ENCODE results near the gene APOL6.

APOL6 gene

DNA sequence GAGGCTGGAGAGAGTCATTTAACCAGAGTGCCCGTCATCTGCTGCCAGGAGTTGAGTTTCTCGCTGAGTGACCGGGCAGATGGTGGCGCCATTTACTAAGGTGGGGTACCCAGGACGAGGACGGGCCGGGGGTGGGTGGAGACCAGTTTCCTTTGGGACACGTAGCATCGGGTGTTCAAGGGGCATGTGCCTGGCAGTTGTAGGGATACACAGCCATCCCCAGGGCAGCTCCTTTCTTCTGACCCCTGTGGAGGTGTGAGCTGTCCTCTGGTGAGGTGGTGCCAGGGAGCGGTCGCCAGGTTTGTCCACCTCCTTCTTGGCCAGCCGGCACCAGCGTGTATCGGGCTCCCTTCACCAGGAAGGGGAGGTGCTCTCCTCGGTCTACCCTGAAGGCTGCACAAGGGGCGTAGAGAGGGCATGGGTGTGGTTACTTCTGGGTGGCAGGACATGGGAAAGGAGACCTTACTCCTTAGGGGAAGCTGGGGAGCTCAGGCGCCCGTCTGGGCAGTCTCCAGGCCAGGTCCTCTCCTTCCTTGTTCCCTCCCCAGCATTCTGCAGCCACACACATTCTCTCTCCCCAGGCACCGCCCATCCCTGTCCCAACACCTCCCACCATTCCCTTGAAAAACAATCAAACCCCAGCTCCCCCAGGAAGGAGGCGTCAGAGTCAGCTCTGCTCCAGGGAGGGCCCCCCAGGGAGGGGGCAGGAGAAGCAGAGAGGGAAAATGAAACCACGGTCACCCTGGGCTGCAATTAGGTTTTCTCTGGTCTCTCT, 20.8 kb upstream of the APOL6 start:
- Histone ChIP-seq H3K4me1 (ENCODE audit: control insufficient read depth in 2 of 2, insufficient read depth in 2 of 2, low read length in 2 of 2) (peaks cover 10 to 11% of the 10 kb centered on the region in 2 donors), H3K9me3 (ENCODE audit: control insufficient read depth in 2 of 2, low read length in 2 of 2) (no peaks in the 10 kb centered on the region), H3K9ac (ENCODE audit: low read depth in 1 of 2, low read length in 2 of 2) (peak overlapping the region; percentile 76 to 85), H3K27me3 (ENCODE audit: control insufficient read depth in 2 of 2, insufficient read depth in 2 of 2, low read length in 2 of 2) (no peaks in the 10 kb centered on the region), H3K27ac (ENCODE audit: low read depth in 2 of 2, low read length in 2 of 2) (peak overlapping the region; percentile 83 to 95), H3K4me3 (ENCODE audit: low read length in 2 of 2) (peak overlapping the region; percentile 87), H3K36me3 (ENCODE audit: control insufficient read depth in 2 of 2, insufficient read depth in 2 of 2, low read length in 2 of 2) (no peaks in the 10 kb centered on the region)

DNA sequence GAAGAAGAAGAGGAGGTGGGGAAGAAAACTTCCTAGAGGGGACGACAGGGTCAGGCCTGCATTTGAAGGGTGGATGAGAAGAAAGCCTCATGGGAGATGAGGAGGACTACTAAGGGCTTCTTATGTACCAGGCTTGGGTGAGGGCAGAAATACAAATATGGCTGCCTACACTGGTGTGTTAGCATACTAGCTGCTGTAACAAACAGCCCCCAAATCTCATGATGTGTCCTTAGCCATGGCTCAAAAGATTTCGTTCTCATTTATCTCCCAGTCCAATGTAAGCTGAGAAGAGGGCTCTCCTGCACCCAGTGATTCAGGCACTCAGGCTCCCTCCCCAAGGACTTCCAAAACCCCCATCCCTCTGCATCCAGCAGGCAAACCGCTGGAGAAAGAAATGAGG, 19.5 kb upstream of the APOL6 start:
- no peak overlapping the region for H3K4me3 ChIP-seq (ENCODE audit: low read length in 2 of 2)
- H3K9me3 ChIP-seq (ENCODE audit: control insufficient read depth in 2 of 2, low read length in 2 of 2) = no peaks in the 10 kb centered on the region
- H3K36me3 ChIP-seq (ENCODE audit: control insufficient read depth in 2 of 2, insufficient read depth in 2 of 2, low read length in 2 of 2) = no peaks in the 10 kb centered on the region
- H3K27me3 ChIP-seq (ENCODE audit: control insufficient read depth in 2 of 2, insufficient read depth in 2 of 2, low read length in 2 of 2) = no peaks in the 10 kb centered on the region
- peaks cover 4% of the 10 kb centered on the region in 2 donors for H3K4me1 ChIP-seq (ENCODE audit: control insufficient read depth in 2 of 2, insufficient read depth in 2 of 2, low read length in 2 of 2)
- no peak overlapping the region for H3K9ac ChIP-seq (ENCODE audit: low read depth in 1 of 2, low read length in 2 of 2)
- H3K27ac ChIP-seq (ENCODE audit: low read depth in 2 of 2, low read length in 2 of 2) = no peak overlapping the region

- no peak overlapping the region for H3K9ac ChIP-seq (ENCODE audit: low read depth in 1 of 2, low read length in 2 of 2)
- peak overlapping the region in 1 of 2 donors; percentile 43 for H3K27ac ChIP-seq (ENCODE audit: low read depth in 2 of 2, low read length in 2 of 2)
- no peaks in the 10 kb centered on the region for H3K36me3 ChIP-seq (ENCODE audit: control insufficient read depth in 2 of 2, insufficient read depth in 2 of 2, low read length in 2 of 2)
- no peaks in the 10 kb centered on the region for H3K27me3 ChIP-seq (ENCODE audit: control insufficient read depth in 2 of 2, insufficient read depth in 2 of 2, low read length in 2 of 2)
- H3K4me3 ChIP-seq (ENCODE audit: low read length in 2 of 2) = no peak overlapping the region
- no peaks in the 10 kb centered on the region for H3K9me3 ChIP-seq (ENCODE audit: control insufficient read depth in 2 of 2, low read length in 2 of 2)
- peaks cover 4% of the 10 kb centered on the region in 2 donors for H3K4me1 ChIP-seq (ENCODE audit: control insufficient read depth in 2 of 2, insufficient read depth in 2 of 2, low read length in 2 of 2)
Measured at GRCh38 chr22:35629406-35630216, 18.6 kb upstream of the APOL6 start.

- Histone ChIP-seq H3K36me3 (ENCODE audit: control insufficient read depth in 2 of 2, insufficient read depth in 2 of 2, low read length in 2 of 2) (no peaks in the 10 kb centered on the region), H3K27ac (ENCODE audit: low read depth in 2 of 2, low read length in 2 of 2) (peak overlapping the region in 1 of 2 donors; percentile 23), H3K9ac (ENCODE audit: low read depth in 1 of 2, low read length in 2 of 2) (no peak overlapping the region), H3K4me3 (ENCODE audit: low read length in 2 of 2) (no peak overlapping the region), H3K27me3 (ENCODE audit: control insufficient read depth in 2 of 2, insufficient read depth in 2 of 2, low read length in 2 of 2) (no peaks in the 10 kb centered on the region), H3K9me3 (ENCODE audit: control insufficient read depth in 2 of 2, low read length in 2 of 2) (no peaks in the 10 kb centered on the region), H3K4me1 (ENCODE audit: control insufficient read depth in 2 of 2, insufficient read depth in 2 of 2, low read length in 2 of 2) (peaks cover 4% of the 10 kb centered on the region in 2 donors)
Measured at GRCh38 chr22:35630387-35630793, 17.9 kb upstream of the APOL6 start.

DNA sequence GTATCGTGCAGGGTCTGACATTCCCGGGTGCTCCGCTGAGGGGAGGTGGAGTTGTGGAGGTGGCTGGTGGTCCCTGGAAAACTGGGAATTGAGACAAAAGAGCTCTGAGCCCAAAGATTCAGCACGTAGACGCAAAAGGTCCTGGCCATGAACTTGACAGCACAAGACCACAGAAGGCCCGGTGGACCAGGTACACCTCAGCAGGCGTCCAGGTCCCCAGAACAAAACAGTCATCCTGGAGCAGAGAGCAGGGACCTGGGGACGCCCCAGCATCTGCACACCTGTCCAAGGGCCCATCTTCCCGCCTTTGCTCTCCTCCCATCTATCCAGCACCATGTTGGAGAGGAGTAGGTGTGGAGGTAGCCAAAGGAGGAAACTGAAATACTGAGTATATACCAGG, 17.4 kb upstream of the APOL6 start:
- Histone ChIP-seq H3K36me3 (ENCODE audit: control insufficient read depth in 2 of 2, insufficient read depth in 2 of 2, low read length in 2 of 2) (no peaks in the 10 kb centered on the region), H3K4me3 (ENCODE audit: low read length in 2 of 2) (no peak overlapping the region), H3K9me3 (ENCODE audit: control insufficient read depth in 2 of 2, low read length in 2 of 2) (no peaks in the 10 kb centered on the region), H3K9ac (ENCODE audit: low read depth in 1 of 2, low read length in 2 of 2) (no peak overlapping the region), H3K27me3 (ENCODE audit: control insufficient read depth in 2 of 2, insufficient read depth in 2 of 2, low read length in 2 of 2) (no peaks in the 10 kb centered on the region), H3K27ac (ENCODE audit: low read depth in 2 of 2, low read length in 2 of 2) (no peak overlapping the region), H3K4me1 (ENCODE audit: control insufficient read depth in 2 of 2, insufficient read depth in 2 of 2, low read length in 2 of 2) (peaks cover 4% of the 10 kb centered on the region in 2 donors)

DNA sequence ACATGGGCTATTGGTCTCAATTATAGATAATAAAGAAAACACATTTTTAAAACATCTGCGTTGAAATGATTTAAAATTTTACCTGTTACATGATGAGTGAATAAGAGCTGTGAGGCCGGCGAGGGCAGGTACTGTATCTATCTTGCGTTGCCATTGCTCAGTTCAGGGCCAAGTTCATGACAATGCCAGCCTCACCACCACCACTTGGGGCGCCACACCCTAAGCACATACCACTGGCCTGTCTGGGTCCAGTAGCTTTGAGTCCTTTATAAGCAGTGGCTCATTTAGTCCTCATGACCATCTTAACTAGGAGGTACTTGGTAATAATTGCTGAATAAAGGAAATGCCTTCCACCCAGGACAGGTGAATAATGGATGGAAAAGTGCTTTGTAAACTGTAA, 16.6 kb upstream of the APOL6 start:
- peaks cover 4% of the 10 kb centered on the region in 2 donors for H3K4me1 ChIP-seq (ENCODE audit: control insufficient read depth in 2 of 2, insufficient read depth in 2 of 2, low read length in 2 of 2)
- H3K9me3 ChIP-seq (ENCODE audit: control insufficient read depth in 2 of 2, low read length in 2 of 2) = no peaks in the 10 kb centered on the region
- H3K9ac ChIP-seq (ENCODE audit: low read depth in 1 of 2, low read length in 2 of 2) = no peak overlapping the region
- no peaks in the 10 kb centered on the region for H3K27me3 ChIP-seq (ENCODE audit: control insufficient read depth in 2 of 2, insufficient read depth in 2 of 2, low read length in 2 of 2)
- H3K36me3 ChIP-seq (ENCODE audit: control insufficient read depth in 2 of 2, insufficient read depth in 2 of 2, low read length in 2 of 2) = no peaks in the 10 kb centered on the region
- H3K27ac ChIP-seq (ENCODE audit: low read depth in 2 of 2, low read length in 2 of 2) = no peak overlapping the region
- no peak overlapping the region for H3K4me3 ChIP-seq (ENCODE audit: low read length in 2 of 2)

DNA sequence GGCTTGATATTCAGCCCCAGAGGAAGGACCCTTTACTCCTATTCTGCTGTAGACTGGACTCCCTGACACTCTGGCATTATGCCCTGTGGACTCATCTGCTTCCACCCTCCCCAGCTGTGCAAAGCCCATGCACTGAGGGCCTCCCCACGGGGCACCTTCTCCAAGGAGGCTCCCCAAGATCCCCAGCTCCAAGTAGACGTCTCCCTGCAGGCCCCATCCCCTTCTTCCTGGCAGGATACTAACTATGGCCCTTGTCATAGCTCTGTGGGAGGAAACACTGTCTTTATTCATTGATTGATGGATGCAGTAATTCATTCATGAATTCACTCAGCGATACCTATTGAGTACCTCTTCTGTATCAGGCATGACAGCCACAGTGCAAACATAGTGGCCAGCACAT, 15.3 kb upstream of the APOL6 start:
- H3K27me3 ChIP-seq (ENCODE audit: control insufficient read depth in 2 of 2, insufficient read depth in 2 of 2, low read length in 2 of 2) = no peaks in the 10 kb centered on the region
- H3K27ac ChIP-seq (ENCODE audit: low read depth in 2 of 2, low read length in 2 of 2) = no peak overlapping the region
- peaks cover 0 to 1% of the 10 kb centered on the region in 2 donors for H3K4me1 ChIP-seq (ENCODE audit: control insufficient read depth in 2 of 2, insufficient read depth in 2 of 2, low read length in 2 of 2)
- H3K36me3 ChIP-seq (ENCODE audit: control insufficient read depth in 2 of 2, insufficient read depth in 2 of 2, low read length in 2 of 2) = no peaks in the 10 kb centered on the region
- H3K4me3 ChIP-seq (ENCODE audit: low read length in 2 of 2) = no peak overlapping the region
- H3K9me3 ChIP-seq (ENCODE audit: control insufficient read depth in 2 of 2, low read length in 2 of 2) = no peaks in the 10 kb centered on the region
- H3K9ac ChIP-seq (ENCODE audit: low read depth in 1 of 2, low read length in 2 of 2) = no peak overlapping the region

- Histone ChIP-seq H3K9ac (ENCODE audit: low read depth in 1 of 2, low read length in 2 of 2) (no peak overlapping the region), H3K36me3 (ENCODE audit: control insufficient read depth in 2 of 2, insufficient read depth in 2 of 2, low read length in 2 of 2) (no peaks in the 10 kb centered on the region), H3K4me1 (ENCODE audit: control insufficient read depth in 2 of 2, insufficient read depth in 2 of 2, low read length in 2 of 2) (peaks cover 0 to 4% of the 10 kb centered on the region in 2 donors), H3K27me3 (ENCODE audit: control insufficient read depth in 2 of 2, insufficient read depth in 2 of 2, low read length in 2 of 2) (no peaks in the 10 kb centered on the region), H3K27ac (ENCODE audit: low read depth in 2 of 2, low read length in 2 of 2) (no peak overlapping the region), H3K4me3 (ENCODE audit: low read length in 2 of 2) (no peak overlapping the region), H3K9me3 (ENCODE audit: control insufficient read depth in 2 of 2, low read length in 2 of 2) (no peaks in the 10 kb centered on the region)
Measured at GRCh38 chr22:35633520-35633919, 14.7 kb upstream of the APOL6 start.

- Histone ChIP-seq H3K36me3 (ENCODE audit: control insufficient read depth in 2 of 2, insufficient read depth in 2 of 2, low read length in 2 of 2) (no peaks in the 10 kb centered on the region), H3K9ac (ENCODE audit: low read depth in 1 of 2, low read length in 2 of 2) (no peak overlapping the region), H3K27me3 (ENCODE audit: control insufficient read depth in 2 of 2, insufficient read depth in 2 of 2, low read length in 2 of 2) (no peaks in the 10 kb centered on the region), H3K9me3 (ENCODE audit: control insufficient read depth in 2 of 2, low read length in 2 of 2) (no peaks in the 10 kb centered on the region), H3K4me1 (ENCODE audit: control insufficient read depth in 2 of 2, insufficient read depth in 2 of 2, low read length in 2 of 2) (peaks cover 0 to 6% of the 10 kb centered on the region in 2 donors), H3K27ac (ENCODE audit: low read depth in 2 of 2, low read length in 2 of 2) (no peak overlapping the region), H3K4me3 (ENCODE audit: low read length in 2 of 2) (no peak overlapping the region)
Measured at GRCh38 chr22:35634015-35634414, 14.2 kb upstream of the APOL6 start.

GRCh38 chr22:35634943-35635540, 13.2 kb upstream of the APOL6 start:
- H3K9ac ChIP-seq (ENCODE audit: low read depth in 1 of 2, low read length in 2 of 2) = no peak overlapping the region
- no peak overlapping the region for H3K4me3 ChIP-seq (ENCODE audit: low read length in 2 of 2)
- H3K27ac ChIP-seq (ENCODE audit: low read depth in 2 of 2, low read length in 2 of 2) = no peak overlapping the region
- no peaks in the 10 kb centered on the region for H3K9me3 ChIP-seq (ENCODE audit: control insufficient read depth in 2 of 2, low read length in 2 of 2)
- no peaks in the 10 kb centered on the region for H3K36me3 ChIP-seq (ENCODE audit: control insufficient read depth in 2 of 2, insufficient read depth in 2 of 2, low read length in 2 of 2)
- no peaks in the 10 kb centered on the region for H3K27me3 ChIP-seq (ENCODE audit: control insufficient read depth in 2 of 2, insufficient read depth in 2 of 2, low read length in 2 of 2)
- H3K4me1 ChIP-seq (ENCODE audit: control insufficient read depth in 2 of 2, insufficient read depth in 2 of 2, low read length in 2 of 2) = peaks cover 0 to 6% of the 10 kb centered on the region in 2 donors
